ENCODE measurements around the gene STK10.

Gene STK10

DNA sequence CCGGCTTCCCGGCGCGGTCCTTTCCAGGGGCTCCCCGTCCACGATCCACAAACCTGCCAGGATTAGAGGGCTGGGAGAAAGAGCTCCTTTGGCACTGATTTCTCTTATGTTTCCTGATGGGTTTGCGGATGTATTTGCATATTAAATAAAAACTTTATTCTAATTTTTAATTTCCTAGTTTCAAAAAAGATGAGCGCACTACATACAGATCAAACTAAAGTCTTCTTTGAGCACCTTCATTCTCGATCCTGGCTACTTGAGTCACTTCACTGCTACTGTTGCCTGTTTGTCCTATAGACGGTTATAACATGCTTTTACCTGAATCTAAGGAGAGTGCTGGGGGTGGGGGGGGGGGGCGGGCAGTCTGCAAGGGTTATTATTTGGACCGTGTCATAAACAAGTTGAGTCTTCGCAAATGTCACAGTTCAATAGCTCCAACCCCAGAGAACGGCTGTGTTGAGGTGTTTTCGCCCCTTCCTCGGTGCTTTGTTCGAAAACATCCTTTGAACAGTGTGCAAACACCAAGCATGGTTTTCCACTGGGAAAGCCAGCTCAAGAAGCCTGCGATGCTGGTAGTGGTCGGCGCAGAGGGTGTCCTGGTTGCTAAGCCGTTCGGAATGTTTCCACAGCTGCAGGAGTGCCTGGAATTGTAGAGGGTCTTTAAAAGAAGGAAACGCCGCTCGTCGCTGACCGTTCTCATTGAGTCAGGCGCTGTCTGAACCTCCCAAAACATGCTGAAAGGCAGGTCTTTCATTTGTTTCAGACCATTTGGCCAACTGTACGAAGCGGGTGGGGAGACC is 1.1 kb upstream of the STK10 start:
- no peak for DNase-seq

DNA sequence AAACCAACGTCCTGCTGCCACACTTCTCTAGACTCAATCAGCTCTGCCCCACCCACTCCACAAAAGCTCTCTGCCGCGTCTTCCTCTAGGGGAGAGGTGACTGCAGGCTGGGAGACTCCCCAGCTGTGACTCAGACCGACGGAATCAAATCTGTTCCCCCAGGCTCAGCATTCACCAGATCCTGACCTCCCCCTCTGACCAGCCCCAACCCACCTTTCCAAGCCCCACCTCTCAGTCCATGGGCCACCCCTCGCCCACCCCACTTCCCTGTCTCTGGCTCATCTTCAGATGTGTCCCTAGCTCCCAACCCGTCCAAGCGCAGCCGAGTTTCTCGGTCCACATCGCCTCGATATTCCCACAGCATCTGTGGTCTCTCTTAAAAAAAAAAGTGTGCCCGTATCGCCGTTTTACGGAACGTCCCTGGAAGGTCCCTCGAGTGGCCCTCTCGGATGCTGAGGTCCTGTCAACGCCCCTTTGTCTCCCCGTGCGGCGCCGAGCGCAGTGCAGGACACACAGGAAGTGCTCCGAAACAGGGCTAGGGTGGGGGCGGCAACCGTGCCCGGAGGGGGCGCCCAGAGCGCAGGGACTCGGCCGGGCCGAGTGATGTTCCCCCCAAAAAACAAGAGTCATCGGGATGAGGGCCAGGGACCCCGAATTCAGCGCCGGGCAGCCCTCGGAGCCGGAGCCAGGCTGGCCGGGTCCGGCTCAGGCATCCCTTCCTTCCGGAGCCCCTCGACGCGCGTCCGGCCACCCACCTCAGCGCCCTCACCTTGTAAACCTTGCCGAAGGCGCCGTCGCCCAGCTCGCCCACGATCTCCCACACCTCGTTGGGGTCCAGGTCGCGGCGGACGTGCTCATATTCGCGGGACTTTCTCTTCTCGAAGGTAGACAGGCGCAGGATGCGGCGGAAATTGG is 649 bp downstream of the STK10 start:
- DNase-seq = no peak

DNA sequence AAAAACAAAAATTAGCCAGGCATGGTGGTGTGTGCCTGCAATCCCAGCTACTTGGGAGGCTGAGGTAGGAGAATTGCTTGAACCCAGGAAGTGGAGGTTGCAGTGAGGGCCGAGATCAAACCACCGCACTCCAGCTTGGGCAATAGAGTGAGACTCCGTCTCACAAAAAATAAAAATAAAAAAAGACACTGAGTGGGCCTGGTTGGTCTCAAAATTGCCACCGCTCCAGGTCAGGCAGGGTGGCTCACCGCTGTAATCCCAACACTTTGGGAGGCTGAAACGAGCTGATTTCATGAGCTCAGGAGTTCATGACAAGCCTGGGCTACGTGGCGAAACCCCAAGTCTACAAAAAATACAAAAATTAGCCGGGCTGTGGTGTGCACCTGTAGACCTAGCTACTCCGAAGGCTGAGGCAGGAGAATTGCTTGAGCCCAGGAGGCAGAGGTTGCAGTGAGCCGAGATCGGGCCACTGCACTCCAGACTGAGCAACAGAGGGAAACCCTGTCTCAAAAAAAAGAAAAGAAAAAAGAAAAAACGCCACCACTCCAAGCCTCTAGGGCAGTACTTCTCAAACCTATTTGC is 1.8 kb downstream of the STK10 start:
- no peak for DNase-seq

DNA sequence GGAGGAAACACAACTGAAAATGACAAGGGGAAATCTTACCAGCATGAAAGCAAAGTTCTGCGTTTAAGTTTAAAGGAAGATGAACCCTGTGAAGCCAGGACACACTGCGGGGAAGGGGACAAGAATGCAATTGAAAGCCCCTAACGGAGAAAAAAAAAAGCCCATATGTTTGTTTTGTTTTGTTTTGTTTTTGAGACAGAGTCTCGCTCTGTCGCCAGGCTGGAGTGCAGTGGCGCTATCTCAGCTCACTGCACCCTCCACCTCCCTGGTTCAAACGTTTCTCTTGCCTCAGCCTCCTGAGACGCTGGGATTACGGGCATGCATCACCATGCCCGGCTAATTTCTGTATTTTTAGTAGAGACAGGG is 2.9 kb downstream of the STK10 start:
- no peak for DNase-seq

DNA sequence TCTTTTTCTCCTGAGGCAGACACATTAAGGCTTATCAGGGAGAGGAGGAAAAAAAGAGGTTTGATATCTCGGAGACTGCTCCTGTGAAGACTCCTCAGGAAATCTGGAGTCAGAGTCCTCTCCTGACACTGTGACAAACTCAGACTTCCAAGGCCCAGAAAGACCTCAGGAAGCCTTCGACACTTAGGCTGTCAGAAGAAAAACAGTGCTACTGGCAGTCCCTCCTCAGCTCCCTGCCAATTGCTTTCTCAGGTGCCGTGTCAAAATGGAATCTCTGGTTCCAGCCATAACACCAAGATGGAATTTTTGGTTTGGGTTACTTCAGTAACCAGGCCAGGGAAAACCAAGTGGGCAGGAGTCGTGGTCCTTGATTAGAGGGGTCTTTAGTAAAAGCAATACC is 4.1 kb downstream of the STK10 start:
- DNase-seq = no peak

DNA sequence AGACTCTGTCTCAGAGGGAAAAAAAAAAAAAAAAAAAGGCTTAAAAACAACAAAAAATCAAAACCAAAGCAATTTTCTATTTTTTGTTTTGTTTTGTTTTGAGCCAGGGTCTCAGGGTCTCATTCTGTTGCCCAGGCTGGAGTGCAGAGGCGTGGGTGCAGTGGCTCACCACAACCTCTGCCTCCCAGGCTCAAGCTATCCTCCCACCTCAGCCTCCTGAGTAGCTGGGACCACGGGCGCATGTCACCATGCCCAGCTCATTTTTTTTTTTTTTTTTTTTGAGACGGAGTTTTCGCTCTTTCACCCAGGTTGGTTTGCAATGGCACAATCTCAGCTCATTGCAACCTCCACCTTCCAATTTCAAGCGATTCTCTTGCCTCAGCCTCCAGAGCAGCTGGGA is 5.7 kb downstream of the STK10 start:
- DNase-seq = no peak

DNA sequence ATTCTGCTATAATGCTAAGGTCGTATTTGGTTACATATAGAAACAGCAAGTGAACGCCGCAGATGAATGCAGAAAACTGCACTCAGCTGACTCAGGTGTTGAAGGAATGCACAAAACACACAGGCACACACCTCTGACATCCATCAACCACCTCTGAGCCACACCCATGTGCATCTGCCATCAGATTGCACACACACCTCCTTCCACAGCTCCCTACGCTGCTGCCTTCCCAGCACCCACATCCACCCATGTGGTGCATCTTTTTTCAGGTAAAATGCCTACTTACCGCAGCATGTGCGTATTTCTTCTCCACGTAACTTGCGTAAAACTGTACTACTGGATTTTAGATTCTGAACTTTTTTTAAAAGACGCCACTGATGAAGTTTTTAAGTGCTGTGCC is 7.1 kb downstream of the STK10 start:
- DNase-seq = no peak

DNA sequence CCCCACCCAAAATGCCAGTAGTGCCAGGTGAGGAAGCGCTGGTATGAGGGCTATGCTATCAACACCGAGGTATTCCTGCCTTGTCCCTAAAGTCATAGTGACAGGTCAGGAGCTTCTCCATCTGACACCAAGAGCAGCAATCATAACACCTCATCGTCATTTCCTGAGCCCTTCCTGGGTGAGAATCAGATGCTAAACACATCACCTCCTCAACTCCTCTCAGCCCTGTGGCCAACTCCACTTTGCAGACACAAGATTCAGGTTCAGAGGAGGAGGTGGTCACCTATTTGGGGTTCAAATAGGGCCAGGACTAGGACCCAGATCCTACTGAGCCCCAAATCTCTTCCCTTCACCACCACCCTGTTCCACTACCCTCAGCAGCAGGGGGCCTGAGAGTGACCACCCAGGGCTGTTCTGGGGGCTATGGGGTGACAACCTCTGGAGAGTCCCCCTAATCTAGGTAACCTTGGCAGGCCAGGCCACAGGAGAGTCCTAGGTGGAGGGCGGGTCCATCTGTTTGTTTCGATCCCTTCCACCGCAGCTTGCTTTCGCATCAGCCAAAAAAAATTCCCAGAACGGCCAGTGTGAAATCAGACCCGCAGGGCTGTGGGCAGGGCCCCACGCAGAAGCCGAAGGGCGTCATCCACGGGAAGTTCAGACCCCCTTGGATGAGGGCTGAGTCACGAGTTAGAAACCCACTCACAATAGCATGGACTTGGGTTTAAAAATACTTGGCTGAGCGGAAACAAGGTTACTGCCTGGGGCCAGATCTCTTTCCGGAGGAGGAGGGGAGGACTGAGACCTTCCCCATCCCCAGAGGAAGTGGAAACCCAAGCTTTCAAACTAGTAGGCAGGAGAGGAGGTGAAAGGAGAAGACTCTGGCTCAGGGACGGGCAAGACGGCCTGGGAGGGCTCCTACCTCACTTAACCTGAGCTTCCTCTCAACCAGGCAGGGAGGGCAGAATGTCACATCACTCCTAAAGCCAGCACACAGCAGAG is 8.7 kb downstream of the STK10 start:
- no peak for DNase-seq

DNA sequence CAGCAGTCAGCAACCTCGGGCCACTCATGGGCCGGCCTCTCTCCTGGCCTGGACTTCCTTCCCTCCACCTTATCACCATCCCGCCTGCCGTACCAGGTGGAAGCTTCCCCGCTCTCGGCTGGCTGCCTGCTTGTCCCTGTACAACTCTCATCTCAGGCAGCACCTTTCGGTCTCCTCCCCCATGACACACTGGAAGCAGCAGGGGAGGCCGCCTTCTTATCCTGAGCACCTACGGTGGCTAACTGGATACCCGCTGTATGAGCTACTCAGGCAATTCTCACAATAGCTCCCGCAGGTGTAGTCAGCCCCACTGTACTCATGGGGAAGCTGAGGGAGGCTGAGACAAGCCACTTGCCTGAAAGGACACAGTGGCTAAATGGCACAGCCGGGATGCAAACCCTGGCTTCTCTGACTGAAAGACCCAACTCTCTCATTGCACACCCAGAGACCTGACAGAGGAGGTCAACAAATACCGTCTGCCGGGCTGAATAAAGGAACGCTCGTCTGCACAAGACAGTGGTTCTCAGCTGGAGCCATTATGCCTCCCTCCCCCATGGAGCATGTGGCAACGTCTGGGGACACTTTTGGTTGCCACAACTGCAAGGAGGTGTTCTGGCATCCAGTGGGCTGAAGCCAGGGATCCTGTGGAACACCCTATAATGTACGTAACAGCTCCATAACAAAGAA is 9.6 kb downstream of the STK10 start:
- no peak for DNase-seq

DNA sequence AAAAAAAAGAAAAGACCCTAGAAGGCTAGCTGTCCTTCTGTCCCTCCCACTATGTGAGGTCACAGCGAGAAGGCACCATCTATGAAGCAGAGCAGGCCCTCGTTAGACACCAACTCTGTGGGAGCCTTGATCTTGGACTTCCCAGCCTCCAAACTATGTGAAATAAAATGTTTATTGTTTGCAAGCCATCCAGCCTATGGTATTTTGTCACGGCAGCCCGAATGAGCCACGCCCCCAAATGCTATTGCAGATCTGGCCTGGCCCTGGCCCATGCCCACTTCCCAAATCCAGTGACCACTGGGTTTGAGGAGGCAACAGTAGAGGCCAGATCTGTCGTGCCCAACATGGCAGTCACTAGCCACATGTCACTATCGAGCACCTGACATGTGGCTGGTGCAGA is 10.8 kb downstream of the STK10 start:
- no peak for DNase-seq

DNA sequence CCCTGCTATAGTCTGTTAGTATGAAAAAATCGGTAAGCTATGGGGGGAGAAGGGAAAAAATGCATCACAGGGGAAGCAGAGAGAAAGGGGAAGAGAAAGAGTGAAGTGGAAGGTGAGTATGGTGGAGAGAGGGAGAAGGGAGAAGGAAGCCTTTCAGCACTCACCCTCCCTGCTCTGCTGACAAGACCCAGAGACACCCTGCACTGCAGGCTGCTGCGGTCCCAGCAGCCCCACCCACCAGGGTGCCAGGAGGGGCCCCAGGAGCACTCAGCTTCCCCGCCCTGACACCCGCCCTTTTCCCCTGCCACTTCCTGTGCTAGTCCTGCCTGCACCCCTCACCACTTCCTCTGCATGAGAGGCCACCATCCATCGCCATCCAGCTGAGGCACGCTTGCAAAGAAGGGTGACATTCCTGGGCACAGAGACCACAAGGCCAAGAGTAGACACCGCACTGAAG is 12.7 kb downstream of the STK10 start:
- no peak for DNase-seq

DNA sequence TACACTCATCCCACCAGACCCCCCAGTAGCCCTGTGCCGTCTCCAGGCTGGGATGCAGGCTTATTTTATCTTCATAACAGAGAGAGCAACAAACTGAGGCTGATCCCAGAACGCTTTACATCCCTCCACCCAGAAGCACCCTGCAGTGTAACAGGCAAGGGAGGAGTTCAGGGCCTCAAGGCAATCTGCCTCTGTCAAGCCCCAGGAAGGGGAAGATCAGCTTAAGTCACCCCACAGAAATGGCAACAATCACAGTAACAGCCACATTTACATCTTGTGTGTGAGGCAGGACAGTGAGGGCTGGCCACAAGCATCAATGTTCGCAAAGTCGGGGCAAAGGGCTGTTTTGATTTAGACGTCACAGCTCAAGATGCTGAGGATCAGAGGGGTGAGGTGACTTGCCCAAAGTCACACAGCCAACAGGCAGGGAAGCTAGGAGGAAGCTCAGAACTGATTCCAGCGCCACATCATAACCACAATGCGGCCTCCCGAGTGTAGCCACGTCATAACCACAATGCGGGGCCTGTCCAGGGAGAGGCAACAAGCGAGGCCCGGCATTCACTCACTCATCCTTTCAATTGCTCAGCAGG is 14.4 kb downstream of the STK10 start:
- DNase-seq = no peak

DNA sequence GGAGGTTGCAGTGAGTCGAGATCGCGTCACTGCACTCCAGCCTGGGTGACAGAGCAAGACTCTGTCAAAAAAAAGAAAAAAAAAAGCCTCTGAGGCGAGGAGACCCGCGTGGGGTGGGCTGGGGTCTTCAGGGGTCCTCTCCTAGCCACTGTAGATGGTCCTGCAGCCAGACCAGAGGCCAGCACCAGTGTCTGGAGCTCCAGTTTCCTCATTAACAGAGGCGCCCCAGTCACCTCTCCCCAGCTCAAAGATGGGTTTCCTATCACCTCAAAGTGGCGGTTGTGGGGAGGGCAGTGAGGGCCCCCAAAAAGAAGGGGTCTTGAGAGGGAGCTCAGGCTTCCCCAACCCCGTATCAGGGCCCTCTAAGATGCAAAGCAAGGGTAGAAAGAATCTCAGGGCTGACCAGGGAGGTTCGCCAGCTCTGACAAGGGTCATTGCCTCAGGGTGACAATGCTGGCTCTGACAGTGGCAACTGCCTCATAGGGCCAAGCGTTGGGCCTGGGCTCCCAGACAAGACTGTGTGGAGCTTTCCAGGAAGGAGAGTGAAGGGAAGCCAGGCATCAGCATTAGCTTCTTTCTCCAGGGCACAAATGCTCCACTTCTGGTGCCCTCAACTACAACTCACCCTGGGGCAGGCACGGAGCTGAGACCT is 15.0 kb downstream of the STK10 start:
- no peak for DNase-seq

DNA sequence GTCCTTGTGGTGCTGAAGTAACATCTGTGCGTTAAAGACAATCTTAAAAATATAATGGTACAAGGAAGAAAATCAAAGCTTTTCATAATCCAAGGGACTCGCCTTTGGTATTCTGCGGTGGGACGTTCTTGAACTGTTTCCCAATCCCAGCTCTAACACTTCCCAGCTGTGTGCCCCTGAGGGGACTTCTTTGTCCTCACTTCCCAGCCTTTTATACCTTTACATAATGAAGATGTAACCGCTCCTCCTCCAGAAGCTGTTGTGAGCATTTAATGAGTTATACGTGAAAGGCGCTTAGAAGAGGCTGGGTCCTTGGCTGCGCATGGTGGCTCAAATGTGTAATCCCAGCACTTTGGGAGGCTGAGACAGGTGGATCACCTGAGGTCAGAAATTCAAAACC is 16.9 kb downstream of the STK10 start:
- no peak for DNase-seq

DNA sequence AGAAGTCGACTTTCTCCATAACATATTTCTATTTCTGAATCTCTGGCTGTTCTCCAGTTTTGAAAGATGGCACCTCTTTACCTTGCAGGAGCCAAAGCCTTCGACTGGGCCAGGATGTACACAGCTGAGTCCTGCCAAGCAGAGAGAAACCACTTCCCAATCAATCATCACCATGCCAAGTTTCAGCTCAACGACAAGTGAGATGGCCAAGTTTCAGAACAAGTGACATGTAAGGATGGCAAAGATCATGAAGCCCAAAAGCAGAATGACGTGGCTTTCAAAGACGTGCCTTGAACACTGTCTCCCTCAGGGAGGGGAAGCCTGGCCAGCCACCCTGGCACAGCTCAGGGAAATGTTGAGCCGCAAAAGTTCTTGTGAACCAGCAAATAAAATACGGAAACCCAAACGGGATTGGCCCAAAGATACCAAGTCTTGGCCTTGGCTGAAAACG is 17.7 kb downstream of the STK10 start:
- no peak for DNase-seq

DNA sequence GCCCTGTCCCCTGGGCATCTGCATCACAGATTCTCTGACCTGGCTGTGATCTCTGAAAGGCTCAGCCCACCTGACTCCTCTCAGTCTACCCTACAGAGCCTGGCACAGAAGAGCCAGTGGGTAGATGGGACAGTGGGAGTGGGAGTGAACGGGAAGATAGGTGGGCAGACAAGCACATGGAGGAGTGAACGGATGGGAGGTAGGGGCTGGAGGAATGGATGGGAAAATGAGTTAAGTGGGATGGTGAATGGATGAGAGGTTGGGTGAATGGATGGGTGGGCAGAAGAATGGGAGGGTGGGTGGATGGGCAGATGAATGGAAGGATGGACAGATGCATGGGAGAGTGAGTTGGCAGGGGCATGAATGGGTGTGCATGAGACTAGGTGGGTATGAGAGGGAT is 18.8 kb downstream of the STK10 start:
- DNase-seq = no peak

DNA sequence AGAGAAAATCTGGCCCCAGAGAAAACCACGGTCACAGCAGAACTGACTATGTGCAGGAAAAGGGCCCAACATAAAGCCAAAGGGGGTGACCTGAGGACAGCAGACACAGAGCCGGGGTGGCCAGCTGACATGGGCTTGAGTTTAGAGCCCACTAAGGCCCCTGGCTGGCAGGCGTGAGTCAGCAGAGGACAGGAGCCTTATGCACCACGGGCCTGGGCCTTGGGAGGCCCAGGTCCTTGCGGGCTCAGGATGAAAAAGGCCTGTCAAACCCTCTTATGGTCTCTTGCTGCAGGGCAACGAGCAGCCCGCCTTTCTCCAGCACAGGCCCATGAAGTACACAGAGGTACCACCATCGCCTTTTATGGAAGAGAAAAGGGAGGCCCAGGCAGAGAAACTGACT is 19.7 kb downstream of the STK10 start:
- no peak for DNase-seq

DNA sequence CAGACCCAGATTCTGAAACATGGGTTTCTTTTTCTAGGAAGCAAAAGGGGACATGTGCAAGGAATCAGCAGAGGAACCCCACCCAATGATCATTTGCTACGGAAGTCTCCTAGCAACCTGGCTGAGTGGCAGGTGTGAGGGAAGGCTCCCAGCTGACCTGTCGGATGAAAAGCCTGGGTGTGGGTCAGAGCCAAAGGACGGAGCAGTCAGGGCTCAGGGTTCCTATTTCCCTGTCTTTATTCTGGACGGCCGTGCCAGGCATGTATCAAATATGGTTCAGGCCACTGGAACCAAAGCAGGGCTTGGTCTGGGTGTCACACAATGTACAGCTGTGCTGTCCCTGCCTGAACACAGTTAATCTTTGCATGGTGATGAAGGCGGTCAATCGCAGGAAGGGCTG is 20.1 kb downstream of the STK10 start:
- DNase-seq = no peak

DNA sequence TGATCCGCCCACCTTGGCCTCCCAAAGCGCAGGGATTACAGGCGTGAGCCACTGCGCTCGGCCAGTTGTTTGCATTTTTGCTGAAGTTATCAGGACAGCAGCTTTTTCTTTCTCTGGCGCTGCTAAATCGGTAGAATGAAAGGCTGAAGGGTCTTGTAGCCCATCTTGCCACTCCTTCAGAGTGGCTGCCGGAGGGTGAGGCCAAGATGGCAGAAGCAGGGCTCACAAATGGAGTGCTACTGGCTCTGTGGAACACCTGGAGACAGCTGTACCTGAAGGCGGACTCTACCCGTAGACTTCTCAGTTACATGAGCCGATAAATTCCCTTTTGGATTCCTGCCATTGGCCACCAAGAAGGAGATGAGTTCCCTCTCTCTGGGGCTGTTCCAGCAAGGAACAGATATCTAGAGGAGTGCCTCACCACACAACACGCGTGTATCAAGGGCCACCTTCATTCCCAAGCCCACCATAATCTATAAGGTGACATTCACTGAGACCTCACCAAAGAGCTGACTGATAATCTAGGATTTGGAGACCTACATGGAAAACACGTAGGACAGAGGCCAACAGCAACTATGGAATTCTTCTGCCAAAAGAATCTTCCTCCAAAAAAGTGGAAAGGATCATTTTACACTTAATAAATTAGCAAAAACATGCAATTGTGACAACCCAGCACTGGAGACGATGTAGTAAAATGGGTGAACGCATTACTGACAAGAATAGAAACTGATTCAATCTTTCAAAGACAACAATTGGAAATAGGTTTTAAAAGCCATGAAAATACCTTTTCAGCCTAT is 21.8 kb downstream of the STK10 start:
- no peak for DNase-seq

DNA sequence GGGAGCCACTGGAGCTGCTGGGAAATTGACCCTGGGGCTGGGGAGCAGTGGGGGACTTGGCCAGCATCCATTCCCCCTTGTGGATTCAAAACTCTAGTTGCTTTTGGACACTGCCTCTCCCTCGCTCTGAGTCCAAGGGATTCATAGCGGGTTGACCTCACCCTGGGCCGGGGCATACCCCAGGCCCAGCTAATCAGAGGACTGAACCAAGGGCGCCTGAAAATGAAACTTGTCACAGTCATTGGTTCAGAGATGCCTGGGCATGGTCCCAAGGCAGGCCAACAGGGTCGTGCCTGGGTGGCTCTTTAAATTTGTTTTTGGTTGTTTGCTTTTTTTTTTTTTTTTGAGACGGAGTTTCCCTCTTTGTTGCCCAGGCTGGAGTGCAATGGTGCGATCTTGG is 22.6 kb downstream of the STK10 start:
- no peak for DNase-seq

All from NCI-H1105 (cell line).